ENCODE measurements around the gene ARMC2. TPM values are rescaled to one million over a fixed set of nuclear protein-coding genes. Genes with fewer than 3 reads are reported as not detected.

ARMC2 gene
- total and polyA plus RNA-seq, 2 experiments from 2014 or later = 2.7 to 4.4 TPM

- TF ChIP-seq ZNF462 (CRISPR knock-in tag; IDR thresholded peaks at IDR 0.05) = no peak
- no peak for TF ChIP-seq NANOG (IDR thresholded peaks at IDR 0.05; ENCODE audit: borderline replicate concordance)
- TF ChIP-seq EZH2phosphoT487 (IDR thresholded peaks at IDR 0.05; ENCODE audit: unreplicated experiment) = no peak
- TF ChIP-seq POLR2AphosphoS5 (IDR thresholded peaks at IDR 0.05; ENCODE audit: low read depth) = no peak
- no peak for TF ChIP-seq EZH2 (IDR thresholded peaks at IDR 0.05; ENCODE audit: low read depth, unreplicated experiment)
- no peak for TF ChIP-seq ZNF114 (CRISPR knock-in tag; IDR thresholded peaks at IDR 0.05)
Observed at GRCh38 chr6:109001291-109001894, 153.2 kb downstream of the ARMC2 start (continued).

- Mint-ChIP-seq H3K27ac (no peak overlapping the region), H3K4me3 (no peak overlapping the region), H3K27me3 (ENCODE audit: insufficient read depth, low read depth, poor library complexity) (no peaks in the 10 kb centered on the region), H3K4me1 (peaks cover 10% of the 10 kb centered on the region), H3K9me3 (no peaks in the 10 kb centered on the region), H3K36me3 (ENCODE audit: low read depth) (peaks cover 8% of the 10 kb centered on the region; the same call in 2 of the 3 replicates)
- no peak overlapping the region for H2AFZ ChIP-seq
- peaks cover 3% of the 10 kb centered on the region; the same call in 1 of the 2 replicates for H4K20me1 ChIP-seq (replicated peaks; ENCODE audit: insufficient read depth)
- H3K27ac ChIP-seq (ENCODE audit: low read depth) = no peak overlapping the region
- no peak for ATAC-seq
- H3K4me1 ChIP-seq (ENCODE audit: insufficient read depth) = peaks cover 8% of the 10 kb centered on the region
- no peaks in the 10 kb centered on the region for H3K27me3 ChIP-seq (ENCODE audit: insufficient read depth)
- H3K9me2 ChIP-seq (ENCODE audit: insufficient read depth) = no peaks in the 10 kb centered on the region
- H3K36me3 ChIP-seq (ENCODE audit: insufficient read depth) = peaks cover 5% of the 10 kb centered on the region; the same call in 1 of the 2 replicates
- H3K79me2 ChIP-seq (replicated peaks; ENCODE audit: insufficient read depth) = peaks cover 38% of the 10 kb centered on the region
- H3K4me2 ChIP-seq = no peak overlapping the region
- no peak overlapping the region for H3K4me3 ChIP-seq
- no peak for DNase-seq (ENCODE audit: low spot score)
- H3F3A ChIP-seq (replicated peaks; ENCODE audit: low read depth) = no peaks in the 10 kb centered on the region
- TF ChIP-seq JUNB (IDR thresholded peaks at IDR 0.05; ENCODE audit: unreplicated experiment) = no peak
- no peak for TF ChIP-seq EZH2phosphoT487 (IDR thresholded peaks at IDR 0.05; ENCODE audit: unreplicated experiment)
- TF ChIP-seq ZNF114 (CRISPR knock-in tag; IDR thresholded peaks at IDR 0.05) = no peak
- no peak for TF ChIP-seq ZNF462 (CRISPR knock-in tag; IDR thresholded peaks at IDR 0.05)
- TF ChIP-seq EZH2 (IDR thresholded peaks at IDR 0.05; ENCODE audit: low read depth, unreplicated experiment) = no peak
Observed at GRCh38 chr6:109002051-109002697, 154.0 kb downstream of the ARMC2 start.

Measured in GM23338 (cell line).